Neuronal stem cell (in vitro differentiated cells): Measurements from ENCODE around the gene WWOX.

Source experiments
- DNase-seq: peaks from one replicate; pipeline ENCODE4 v3.0.0-alpha.2; 2013; ENCODE audit warnings: low spot score
- H2AFZ ChIP-seq: one replicate; pipeline ENCODE4 v1.6.1; 2013; ENCODE audit warnings: mild to moderate bottlenecking, low read length, inconsistent platforms
- H2AK5ac ChIP-seq: 2 replicates; pipeline ENCODE4 v1.6.1; 2013; ENCODE audit warnings: low read depth, mild to moderate bottlenecking, inconsistent platforms, low read length, moderate library complexity, mixed read lengths
- H2BK120ac ChIP-seq: 2 replicates; pipeline ENCODE4 v1.6.1; 2013; ENCODE audit warnings: low read depth, mild to moderate bottlenecking, inconsistent platforms, low read length, moderate library complexity, mixed read lengths
- H2BK12ac ChIP-seq: one replicate; pipeline ENCODE4 v1.6.1; 2013; ENCODE audit warnings: low read length, inconsistent platforms
- H2BK15ac ChIP-seq: 2 replicates; pipeline ENCODE4 v1.6.1; 2013; ENCODE audit warnings: mild to moderate bottlenecking, low read length, inconsistent platforms, mixed read lengths
- H2BK5ac ChIP-seq: one replicate; pipeline ENCODE4 v1.6.1; 2013; ENCODE audit warnings: inconsistent platforms, mild to moderate bottlenecking, low read length, moderate library complexity
- H3K14ac ChIP-seq: one replicate; pipeline ENCODE4 v1.6.1; 2013; ENCODE audit warnings: low read length, inconsistent platforms
- H3K18ac ChIP-seq: 2 replicates; pipeline ENCODE4 v1.6.1; 2013; ENCODE audit warnings: low read length, inconsistent platforms
- H3K23ac ChIP-seq: 2 replicates; pipeline ENCODE4 v1.6.1; 2013; ENCODE audit warnings: low read depth, mild to moderate bottlenecking, mixed read lengths, low read length, inconsistent platforms; ENCODE audit not compliant: poor library complexity
- H3K27ac ChIP-seq: replicated peaks from 3 replicates; pipeline ENCODE4 v1.5.1; 2013; ENCODE audit warnings: low read length, inconsistent platforms
- H3K27me3 ChIP-seq, 3 experiments: 2 replicates each; pipeline ENCODE4 v1.6.1; 2013; ENCODE audit warnings: low read length in 3 of 3, mild to moderate bottlenecking in 2 of 3, inconsistent platforms in 1 of 3, low read depth in 1 of 3, mixed read lengths in 1 of 3, moderate library complexity in 1 of 3; ENCODE audit not compliant: control insufficient read depth in 3 of 3, insufficient read depth in 3 of 3
- H3K36me3 ChIP-seq, 2 donors: replicated peaks in 1 of 2; 2 replicates each; pipeline ENCODE4 v1.6.1; 2013; ENCODE audit warnings: low read length in 2 of 2; ENCODE audit not compliant: control insufficient read depth in 2 of 2, insufficient read depth in 2 of 2
- H3K4ac ChIP-seq: 2 replicates; pipeline ENCODE4 v1.6.1; 2013; ENCODE audit warnings: inconsistent platforms, mild to moderate bottlenecking, low read length, moderate library complexity
- H3K4me1 ChIP-seq, 2 donors: 1 replicate in 1 of 2; 2 replicates in 1 of 2; pipeline ENCODE4 v1.6.1; 2013; ENCODE audit warnings: low read length in 2 of 2, low read depth in 1 of 2; ENCODE audit not compliant: control insufficient read depth in 2 of 2, insufficient read depth in 1 of 2
- H3K4me2 ChIP-seq: one replicate; pipeline ENCODE4 v1.6.1; 2013; ENCODE audit warnings: mild to moderate bottlenecking, low read length, inconsistent platforms; ENCODE audit not compliant: insufficient read depth, poor library complexity, severe bottlenecking
- H3K4me3 ChIP-seq, 2 donors: 2 replicates each; pipeline ENCODE4 v1.5.1; 2013; ENCODE audit warnings: low read length in 2 of 2, mild to moderate bottlenecking in 2 of 2, inconsistent platforms in 1 of 2, moderate library complexity in 1 of 2
- H3K79me1 ChIP-seq: one replicate; pipeline ENCODE4 v1.6.1; 2013; ENCODE audit warnings: low read depth, mild to moderate bottlenecking, inconsistent platforms, low read length, moderate library complexity
- H3K9ac ChIP-seq: one replicate; pipeline ENCODE4 v1.6.1; 2013; ENCODE audit warnings: mild to moderate bottlenecking, low read depth, low read length, inconsistent platforms; ENCODE audit not compliant: poor library complexity
- H3K9me3 ChIP-seq, 2 donors: replicated peaks in 1 of 2; 2 replicates each; pipeline versions ENCODE3 to v1.6.1; 2013; ENCODE audit warnings: low read length in 2 of 2, mild to moderate bottlenecking in 2 of 2, inconsistent platforms in 1 of 2, low read depth in 1 of 2, mixed read lengths in 1 of 2, moderate library complexity in 1 of 2; ENCODE audit not compliant: control insufficient read depth in 2 of 2, insufficient read depth in 1 of 2
- H4K8ac ChIP-seq: one replicate; pipeline ENCODE4 v1.6.1; 2013; ENCODE audit warnings: low read depth, mild to moderate bottlenecking, inconsistent platforms, low read length, moderate library complexity
- H4K91ac ChIP-seq: one replicate; pipeline ENCODE4 v1.6.1; 2013; ENCODE audit warnings: low read length, low read depth, mild to moderate bottlenecking, inconsistent platforms; ENCODE audit not compliant: poor library complexity
- WGBS, 2 donors: extraction: QIAGEN DNeasy Blood & Tissue Kit; methylation state at CpG; one replicate each; pipeline ENCODE4 v1.1.7; 2013; ENCODE audit warnings: missing lambda C conversion rate in 2 of 2, mixed read lengths in 1 of 2; ENCODE audit not compliant: insufficient read length in 2 of 2, insufficient replicate concordance in 1 of 2; ENCODE audit errors: extremely low coverage in 2 of 2; 5-methylcytosine and 5-hydroxymethylcytosine counted together

WWOX gene

GRCh38 chr16:78795433-78795832 is 696.0 kb downstream of the WWOX start:
- Histone ChIP-seq H3K14ac (no peak overlapping the region), H2BK5ac (no peak overlapping the region), H3K18ac (no peak overlapping the region), H4K91ac (no peak overlapping the region), H3K9ac (no peak overlapping the region), H2BK12ac (no peak overlapping the region), H3K36me3 (no peaks in the 10 kb centered on the region), H3K27ac (no peak overlapping the region), H2BK15ac (no peak overlapping the region), H2AFZ (peak overlapping the region; percentile 89), H3K27me3 (no peaks in the 10 kb centered on the region), H3K4me1 (no peaks in the 10 kb centered on the region), H2BK120ac (no peak overlapping the region), H3K4me2 (no peak overlapping the region), H2AK5ac (no peak overlapping the region), H3K79me1 (no peaks in the 10 kb centered on the region), H3K9me3 (no peaks in the 10 kb centered on the region), H3K23ac (no peak overlapping the region), H3K4ac (no peak overlapping the region), H3K4me3 (no peak overlapping the region), H4K8ac (no peak overlapping the region)
- WGBS, 2 donors = no CpG with 5 or more reads among the region's 1 CpG
- DNase-seq = no peak

- H3K9ac ChIP-seq = no peak overlapping the region
- H2BK15ac ChIP-seq = no peak overlapping the region
- no peak overlapping the region for H2AK5ac ChIP-seq
- peak overlapping the region; percentile 89 for H2AFZ ChIP-seq
- H2BK12ac ChIP-seq = no peak overlapping the region
- no peaks in the 10 kb centered on the region for H3K4me1 ChIP-seq
- no peak overlapping the region for H3K18ac ChIP-seq
- H2BK120ac ChIP-seq = no peak overlapping the region
- no peak overlapping the region for H3K4me3 ChIP-seq
- H2BK5ac ChIP-seq = no peak overlapping the region
- peak; percentile 49 for DNase-seq
- H4K8ac ChIP-seq = no peak overlapping the region
- no peak overlapping the region for H3K4me2 ChIP-seq
- H4K91ac ChIP-seq = no peak overlapping the region
- no peaks in the 10 kb centered on the region for H3K36me3 ChIP-seq
- no peak overlapping the region for H3K4ac ChIP-seq
- no peaks in the 10 kb centered on the region for H3K9me3 ChIP-seq
- WGBS, 2 donors = no CpG with 5 or more reads among the region's 3 CpGs
- H3K27ac ChIP-seq = no peak overlapping the region
- H3K27me3 ChIP-seq = no peaks in the 10 kb centered on the region
- no peaks in the 10 kb centered on the region for H3K79me1 ChIP-seq
- no peak overlapping the region for H3K14ac ChIP-seq
- no peak overlapping the region for H3K23ac ChIP-seq
These were observed 696.9 kb downstream of the WWOX start for GRCh38 chr16:78796221-78796866.

DNA sequence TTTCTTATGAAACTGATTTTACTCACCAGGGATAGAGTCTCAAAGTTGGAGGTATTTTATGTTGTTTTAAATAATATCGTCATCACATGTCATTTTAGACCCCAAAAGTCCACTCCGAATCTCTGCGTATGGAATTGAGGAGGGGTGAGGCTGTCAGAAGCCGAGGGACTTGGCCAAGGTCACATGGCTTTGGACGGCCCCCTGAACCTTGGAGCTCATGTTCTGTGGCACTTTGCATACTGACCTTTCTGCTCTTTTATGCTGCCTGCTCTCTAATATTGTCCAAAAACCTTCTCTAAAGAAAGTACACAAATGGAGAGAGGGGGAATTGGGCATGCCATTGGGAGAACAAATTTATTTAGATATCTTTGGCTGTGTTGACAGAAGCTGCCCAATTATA is 700.0 kb downstream of the WWOX start:
- no peaks in the 10 kb centered on the region for H3K4me1 ChIP-seq
- H3K4me3 ChIP-seq = no peak overlapping the region
- no peak overlapping the region for H2AFZ ChIP-seq
- H2BK12ac ChIP-seq = no peak overlapping the region
- no peaks in the 10 kb centered on the region for H3K27me3 ChIP-seq
- H3K23ac ChIP-seq = no peak overlapping the region
- WGBS, 2 donors = no CpG with 5 or more reads among the region's 5 CpGs
- no peaks in the 10 kb centered on the region for H3K79me1 ChIP-seq
- H4K91ac ChIP-seq = no peak overlapping the region
- no peak overlapping the region for H3K27ac ChIP-seq
- no peak for DNase-seq
- H2BK120ac ChIP-seq = no peak overlapping the region
- H3K18ac ChIP-seq = no peak overlapping the region
- no peak overlapping the region for H2BK15ac ChIP-seq
- no peak overlapping the region for H4K8ac ChIP-seq
- H3K36me3 ChIP-seq = no peaks in the 10 kb centered on the region
- no peak overlapping the region for H3K4me2 ChIP-seq
- no peak overlapping the region for H3K9ac ChIP-seq
- no peaks in the 10 kb centered on the region for H3K9me3 ChIP-seq
- H3K4ac ChIP-seq = no peak overlapping the region
- no peak overlapping the region for H3K14ac ChIP-seq
- H2AK5ac ChIP-seq = no peak overlapping the region
- H2BK5ac ChIP-seq = no peak overlapping the region

DNA sequence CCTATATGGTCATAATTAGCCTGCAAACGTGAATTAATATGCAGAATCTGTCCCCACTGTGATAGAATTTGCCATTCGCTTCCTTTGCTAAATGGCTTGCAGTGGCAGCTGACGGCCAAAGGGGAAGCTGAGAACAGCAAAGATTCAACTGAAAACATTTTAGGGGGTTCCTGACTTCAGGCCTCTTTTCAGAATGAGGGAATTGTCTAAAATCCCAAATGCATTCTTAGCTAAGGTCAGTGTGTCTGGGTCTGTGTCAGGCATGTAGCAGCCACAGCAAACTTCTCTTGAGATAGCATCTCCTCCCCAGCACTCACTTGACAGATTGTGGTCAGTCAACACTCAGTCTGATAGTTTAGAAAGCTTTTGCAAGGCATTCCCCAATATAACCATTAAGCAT is 701.1 kb downstream of the WWOX start:
- no peak for DNase-seq
- H3K27me3 ChIP-seq = no peaks in the 10 kb centered on the region
- no peak overlapping the region for H3K4ac ChIP-seq

More for the DNA sequence above, 701.1 kb downstream of the WWOX start:
- Histone ChIP-seq H3K14ac (no peak overlapping the region), H3K4me1 (no peaks in the 10 kb centered on the region), H4K91ac (no peak overlapping the region), H2BK120ac (no peak overlapping the region), H3K9ac (no peak overlapping the region), H3K18ac (no peak overlapping the region), H3K27ac (no peak overlapping the region), H2BK12ac (no peak overlapping the region), H3K4me2 (no peak overlapping the region), H2AK5ac (no peak overlapping the region), H3K36me3 (no peaks in the 10 kb centered on the region), H3K4me3 (no peak overlapping the region), H2BK15ac (no peak overlapping the region), H3K23ac (no peak overlapping the region), H4K8ac (no peak overlapping the region), H3K9me3 (no peaks in the 10 kb centered on the region), H2BK5ac (no peak overlapping the region), H3K79me1 (no peaks in the 10 kb centered on the region), H2AFZ (no peak overlapping the region)
- WGBS, 2 donors = no CpG with 5 or more reads among the region's 3 CpGs
